ENCODE measurements around the gene GPRC6A. TPM values are rescaled to one million over a fixed set of nuclear protein-coding genes. Genes with fewer than 3 reads are reported as not detected.

The GPRC6A gene
- total and polyA plus RNA-seq, 4 donors: not detected

GRCh38 chr6:116764629-116764960 is 64.3 kb downstream of the GPRC6A start:
- no peaks in the 10 kb centered on the region for H3K36me3 ChIP-seq (ENCODE audit: control insufficient read depth, insufficient read depth, low read length)
- no peak for DNase-seq (ENCODE audit: low read depth in 4 of 6, low spot score in 6 of 6)
- H3K9me3 ChIP-seq (ENCODE audit: control insufficient read depth, insufficient read depth, low read length): no peaks in the 10 kb centered on the region
- H3K4me1 ChIP-seq (ENCODE audit: control insufficient read depth, insufficient read depth, low read length): peaks cover 13% of the 10 kb centered on the region
- H3K27ac ChIP-seq (ENCODE audit: low read depth, low read length): no peak overlapping the region
- H3K4me3 ChIP-seq (ENCODE audit: low read depth, low read length): peak overlapping the region; percentile 48
- WGBS (ENCODE audit: insufficient coverage): 16% methylated on average over 14 of the region's 19 CpGs
- H3K27me3 ChIP-seq (ENCODE audit: control insufficient read depth, insufficient read depth, low read length): peaks cover 31% of the 10 kb centered on the region

DNA sequence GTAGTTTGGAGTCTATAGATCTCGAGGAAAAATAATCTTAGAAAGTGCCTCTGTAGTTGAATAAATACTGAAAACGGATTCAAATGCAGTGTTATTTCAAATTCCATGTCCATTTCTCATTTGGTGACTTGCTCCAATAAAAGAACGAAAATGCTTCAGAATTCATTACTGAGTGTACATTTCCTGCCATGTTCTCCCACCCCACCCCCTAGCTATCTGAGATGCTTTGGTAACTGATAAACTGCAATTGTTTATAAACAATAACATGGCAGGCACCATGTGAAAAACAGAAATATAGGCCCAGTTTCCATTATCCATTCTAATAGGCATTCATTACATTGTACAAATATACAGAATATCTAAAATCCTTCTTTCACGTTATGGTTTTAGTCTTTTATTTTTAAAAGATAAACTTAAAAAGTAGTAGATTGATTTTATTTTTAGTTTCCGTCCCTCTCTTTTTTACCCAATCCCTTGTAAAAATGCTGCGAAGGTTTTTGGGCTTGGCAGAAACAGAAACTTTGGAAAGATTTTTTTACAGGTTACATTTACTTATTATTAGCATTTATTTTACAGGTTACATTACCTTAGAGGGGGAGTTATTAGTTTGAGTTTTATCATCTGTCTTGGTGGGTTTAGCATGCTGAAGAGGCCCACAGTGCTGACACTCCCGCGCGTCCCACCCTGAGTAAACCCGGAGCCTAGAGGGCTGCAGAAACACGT is 64.8 kb downstream of the GPRC6A start:
- DNase-seq (ENCODE audit: low read depth in 4 of 6, low spot score in 6 of 6): no peak
- Histone ChIP-seq H3K27ac (ENCODE audit: low read depth, low read length) (no peak overlapping the region), H3K36me3 (ENCODE audit: control insufficient read depth, insufficient read depth, low read length) (no peaks in the 10 kb centered on the region), H3K27me3 (ENCODE audit: control insufficient read depth, insufficient read depth, low read length) (peaks cover 31% of the 10 kb centered on the region), H3K4me1 (ENCODE audit: control insufficient read depth, insufficient read depth, low read length) (peaks cover 13% of the 10 kb centered on the region), H3K9me3 (ENCODE audit: control insufficient read depth, insufficient read depth, low read length) (no peaks in the 10 kb centered on the region), H3K4me3 (ENCODE audit: low read depth, low read length) (peak overlapping the region; percentile 48)
- WGBS (ENCODE audit: insufficient coverage): 40% methylated on average over 5 of the region's 11 CpGs

DNA sequence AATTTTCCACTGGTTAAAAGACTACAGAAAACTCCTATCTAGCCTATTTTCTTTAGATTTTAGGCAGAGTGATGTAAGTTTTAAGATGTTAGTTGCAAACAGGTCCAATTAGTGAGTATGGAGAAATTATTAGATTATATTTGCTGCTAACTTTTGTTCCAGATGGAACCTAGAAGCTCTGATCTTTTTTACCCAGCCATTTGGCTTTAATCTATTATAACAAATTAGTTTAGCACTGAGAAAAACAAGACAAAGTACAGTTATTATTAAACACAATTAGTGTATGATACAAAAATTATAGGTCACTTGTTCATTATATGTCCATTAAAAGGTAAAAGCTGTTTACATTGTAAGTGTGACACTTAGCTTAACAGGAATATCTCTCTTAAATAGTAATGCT is 65.8 kb downstream of the GPRC6A start:
- Histone ChIP-seq H3K27me3 (ENCODE audit: control insufficient read depth, insufficient read depth, low read length) (peaks cover 31% of the 10 kb centered on the region), H3K36me3 (ENCODE audit: control insufficient read depth, insufficient read depth, low read length) (no peaks in the 10 kb centered on the region), H3K4me1 (ENCODE audit: control insufficient read depth, insufficient read depth, low read length) (peaks cover 13% of the 10 kb centered on the region), H3K4me3 (ENCODE audit: low read depth, low read length) (no peak overlapping the region), H3K9me3 (ENCODE audit: control insufficient read depth, insufficient read depth, low read length) (no peaks in the 10 kb centered on the region), H3K27ac (ENCODE audit: low read depth, low read length) (no peak overlapping the region)
- DNase-seq (ENCODE audit: low read depth in 4 of 6, low spot score in 6 of 6): no peak

DNA sequence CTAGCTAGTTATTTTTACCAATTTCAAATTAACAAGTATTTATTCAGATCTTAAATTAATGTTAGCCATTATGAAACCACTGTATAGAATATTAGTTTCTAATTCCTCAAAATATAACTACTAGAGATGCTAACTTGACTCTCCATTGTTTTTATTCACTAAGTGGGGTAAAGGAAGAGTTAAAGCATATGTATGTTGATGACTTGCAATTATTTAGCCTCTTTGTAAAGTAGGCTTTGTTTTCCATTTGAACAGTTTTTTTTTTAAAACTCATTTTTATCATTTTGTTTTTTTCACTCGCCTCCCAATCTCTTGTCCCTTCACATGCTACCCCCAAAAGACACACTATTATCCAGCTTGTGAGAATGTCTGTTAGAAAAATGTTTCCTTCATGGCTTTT is 66.6 kb downstream of the GPRC6A start:
- H3K4me3 ChIP-seq (ENCODE audit: low read depth, low read length): no peak overlapping the region
- peaks cover 31% of the 10 kb centered on the region for H3K27me3 ChIP-seq (ENCODE audit: control insufficient read depth, insufficient read depth, low read length)
- no peak for DNase-seq (ENCODE audit: low read depth in 4 of 6, low spot score in 6 of 6)
- no peak overlapping the region for H3K27ac ChIP-seq (ENCODE audit: low read depth, low read length)
- H3K36me3 ChIP-seq (ENCODE audit: control insufficient read depth, insufficient read depth, low read length): no peaks in the 10 kb centered on the region
- no CpG with 5 or more reads among the region's 1 CpG for WGBS (ENCODE audit: insufficient coverage)
- H3K4me1 ChIP-seq (ENCODE audit: control insufficient read depth, insufficient read depth, low read length): peaks cover 13% of the 10 kb centered on the region
- no peaks in the 10 kb centered on the region for H3K9me3 ChIP-seq (ENCODE audit: control insufficient read depth, insufficient read depth, low read length)

GRCh38 chr6:116761779-116762178 is 67.1 kb downstream of the GPRC6A start:
- peaks cover 13% of the 10 kb centered on the region for H3K4me1 ChIP-seq (ENCODE audit: control insufficient read depth, insufficient read depth, low read length)
- H3K27me3 ChIP-seq (ENCODE audit: control insufficient read depth, insufficient read depth, low read length): peaks cover 29% of the 10 kb centered on the region
- H3K9me3 ChIP-seq (ENCODE audit: control insufficient read depth, insufficient read depth, low read length): no peaks in the 10 kb centered on the region
- DNase-seq (ENCODE audit: low read depth in 4 of 6, low spot score in 6 of 6): no peak
- H3K4me3 ChIP-seq (ENCODE audit: low read depth, low read length): no peak overlapping the region
- H3K36me3 ChIP-seq (ENCODE audit: control insufficient read depth, insufficient read depth, low read length): no peaks in the 10 kb centered on the region
- no peak overlapping the region for H3K27ac ChIP-seq (ENCODE audit: low read depth, low read length)
- WGBS (ENCODE audit: insufficient coverage): no CpG with 5 or more reads among the region's 4 CpGs

DNA sequence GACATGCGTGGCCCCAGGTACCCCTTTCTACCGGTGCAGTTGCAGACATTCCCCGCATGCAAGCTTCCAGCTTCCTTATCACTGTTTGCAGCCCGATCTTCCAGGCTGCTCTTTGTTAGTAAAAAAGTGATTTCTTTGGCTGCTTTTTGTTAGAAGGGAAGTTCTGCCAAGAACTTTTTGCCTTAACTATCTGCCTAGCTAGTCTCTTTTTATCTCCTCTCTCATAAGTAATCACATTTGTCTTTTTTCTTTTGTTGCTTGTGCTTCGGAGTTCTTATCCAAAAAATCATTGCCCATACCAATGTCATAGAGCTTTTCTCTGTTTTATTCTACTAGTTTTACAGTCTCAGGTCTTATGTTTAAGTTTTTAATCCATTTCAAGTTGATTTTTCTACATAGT is 83.7 kb downstream of the GPRC6A start:
- Histone ChIP-seq H3K9me3 (ENCODE audit: control insufficient read depth, insufficient read depth, low read length) (peaks cover 2% of the 10 kb centered on the region), H3K36me3 (ENCODE audit: control insufficient read depth, insufficient read depth, low read length) (no peaks in the 10 kb centered on the region), H3K27me3 (ENCODE audit: control insufficient read depth, insufficient read depth, low read length) (no peaks in the 10 kb centered on the region), H3K27ac (ENCODE audit: low read depth, low read length) (no peak overlapping the region), H3K4me3 (ENCODE audit: low read depth, low read length) (no peak overlapping the region), H3K4me1 (ENCODE audit: control insufficient read depth, insufficient read depth, low read length) (no peaks in the 10 kb centered on the region)
- no peak for DNase-seq (ENCODE audit: low read depth in 4 of 6, low spot score in 6 of 6)
- no CpG with 5 or more reads among the region's 5 CpGs for WGBS (ENCODE audit: insufficient coverage)

Other genes starting within 250 kb of the GPRC6A start
- 10 to 100 TPM in 1 of 2 donors, 1 to 10 TPM in 1; 7.2 to 19.2 TPM for gene RSPH4A, start 212.6 kb downstream of the GPRC6A start, total RNA-seq
- gene RSPH4A, start 212.6 kb downstream of the GPRC6A start, polyA plus RNA-seq (ENCODE audit: insufficient read length in 2 of 2): 10 to 100 TPM in 1 of 2 donors, 1 to 10 TPM in 1; 6.6 to 11.0 TPM
- gene ZUP1, start 160.3 kb downstream of the GPRC6A start, total RNA-seq: 10 to 100 TPM; 15.9 to 22.4 TPM
- gene ZUP1, start 160.3 kb downstream of the GPRC6A start, polyA plus RNA-seq (ENCODE audit: insufficient read length in 2 of 2): 10 to 100 TPM; 15.2 to 17.3 TPM
- gene KPNA5, start 147.9 kb downstream of the GPRC6A start, total RNA-seq: 10 to 100 TPM; 34.5 to 45.3 TPM
- gene KPNA5, start 147.9 kb downstream of the GPRC6A start, polyA plus RNA-seq (ENCODE audit: insufficient read length in 2 of 2): 10 to 100 TPM; 11.3 to 18.4 TPM
- gene FAM162B, start 63.4 kb downstream of the GPRC6A start, total RNA-seq: 1 to 10 TPM; 6.0 to 6.7 TPM
- gene FAM162B, start 63.4 kb downstream of the GPRC6A start, polyA plus RNA-seq (ENCODE audit: insufficient read length in 2 of 2): 1 to 10 TPM; 2.4 to 2.9 TPM
- not detected for gene RFX6, start 48.2 kb upstream of the GPRC6A start, total RNA-seq
- under 1 TPM in 1 of 2 donors, not detected in 1; 0.10 TPM for gene RFX6, start 48.2 kb upstream of the GPRC6A start, polyA plus RNA-seq (ENCODE audit: insufficient read length in 2 of 2)

Measured in spinal cord (tissue), 10 donors.